Measurements from ENCODE around the gene RFPL3. TPM values are rescaled to one million over a fixed set of nuclear protein-coding genes. Genes with fewer than 3 reads are reported as not detected.

The RFPL3 gene
- total and polyA plus RNA-seq, 2 donors (not counting 1 experiment from before 2014, with no cell fraction given) = not detected

GRCh38 chr22:32312748-32313147, 44.9 kb upstream of the RFPL3 start:
- Histone ChIP-seq H3K4me1 (ENCODE audit: control insufficient read depth, extremely low read depth, insufficient read depth, low read length) (no peaks in the 10 kb centered on the region), H4K20me1 (ENCODE audit: control insufficient read depth, extremely low read depth, insufficient read depth, low read length) (no peaks in the 10 kb centered on the region), H3K9ac (ENCODE audit: insufficient read depth, low read length) (no peak overlapping the region), H3K4me3 (replicated peaks in 1 of 4; ENCODE audit: control extremely low read depth in 1 of 4, insufficient read depth in 1 of 4, low read depth in 3 of 4, low read length in 4 of 4) (no peak overlapping the region), H3K4me2 (ENCODE audit: extremely low read depth, insufficient read depth, low read length) (no peak overlapping the region), H3K36me3 (ENCODE audit: control insufficient read depth, insufficient read depth, low read length) (no peaks in the 10 kb centered on the region), H3K27me3 (ENCODE audit: control insufficient read depth, insufficient read depth, low read length) (no peaks in the 10 kb centered on the region), H3K79me2 (ENCODE audit: control insufficient read depth, insufficient read depth, low read length) (no peaks in the 10 kb centered on the region), H2AFZ (ENCODE audit: low read length) (no peak overlapping the region), H3K9me3 (ENCODE audit: control insufficient read depth, insufficient read depth, low read depth, low read length) (no peaks in the 10 kb centered on the region), H3K27ac (ENCODE audit: insufficient read depth, low read length) (no peak overlapping the region)
- no peak for TF ChIP-seq EZH2 (IDR thresholded peaks at IDR 0.05; ENCODE audit: low read length, missing control alignments)
- TF ChIP-seq CTCF (conservative IDR thresholded peaks at IDR 0.05 in 1 of 2, IDR thresholded peaks at IDR 0.05 in 1 of 2; ENCODE audit: low read depth in 1 of 2, low read length in 2 of 2) = no peak
- no peak for DNase-seq (ENCODE audit: low read depth in 2 of 2)

- Histone ChIP-seq H3K36me3 (ENCODE audit: control insufficient read depth, insufficient read depth, low read length) (no peaks in the 10 kb centered on the region), H3K79me2 (ENCODE audit: control insufficient read depth, insufficient read depth, low read length) (no peaks in the 10 kb centered on the region), H3K4me1 (ENCODE audit: control insufficient read depth, extremely low read depth, insufficient read depth, low read length) (no peaks in the 10 kb centered on the region), H4K20me1 (ENCODE audit: control insufficient read depth, extremely low read depth, insufficient read depth, low read length) (no peaks in the 10 kb centered on the region), H3K9ac (ENCODE audit: insufficient read depth, low read length) (no peak overlapping the region), H3K4me3 (replicated peaks in 1 of 4; ENCODE audit: control extremely low read depth in 1 of 4, insufficient read depth in 1 of 4, low read depth in 3 of 4, low read length in 4 of 4) (no peak overlapping the region), H3K27me3 (ENCODE audit: control insufficient read depth, insufficient read depth, low read length) (no peaks in the 10 kb centered on the region), H3K9me3 (ENCODE audit: control insufficient read depth, insufficient read depth, low read depth, low read length) (no peaks in the 10 kb centered on the region), H3K4me2 (ENCODE audit: extremely low read depth, insufficient read depth, low read length) (no peak overlapping the region), H3K27ac (ENCODE audit: insufficient read depth, low read length) (no peak overlapping the region), H2AFZ (ENCODE audit: low read length) (no peak overlapping the region)
- DNase-seq (ENCODE audit: low read depth in 2 of 2) = no peak
- TF ChIP-seq EZH2 (IDR thresholded peaks at IDR 0.05; ENCODE audit: low read length, missing control alignments) (no peak), CTCF (conservative IDR thresholded peaks at IDR 0.05 in 1 of 2, IDR thresholded peaks at IDR 0.05 in 1 of 2; ENCODE audit: low read depth in 1 of 2, low read length in 2 of 2) (no peak)
These were observed 44.1 kb upstream of the RFPL3 start for GRCh38 chr22:32313532-32313931.

GRCh38 chr22:32317524-32317923, 40.1 kb upstream of the RFPL3 start:
- Histone ChIP-seq H3K4me3 (replicated peaks in 1 of 4; ENCODE audit: control extremely low read depth in 1 of 4, insufficient read depth in 1 of 4, low read depth in 3 of 4, low read length in 4 of 4) (no peak overlapping the region), H3K9ac (ENCODE audit: insufficient read depth, low read length) (no peak overlapping the region), H3K27me3 (ENCODE audit: control insufficient read depth, insufficient read depth, low read length) (no peaks in the 10 kb centered on the region), H3K79me2 (ENCODE audit: control insufficient read depth, insufficient read depth, low read length) (no peaks in the 10 kb centered on the region), H3K9me3 (ENCODE audit: control insufficient read depth, insufficient read depth, low read depth, low read length) (no peaks in the 10 kb centered on the region), H3K36me3 (ENCODE audit: control insufficient read depth, insufficient read depth, low read length) (no peaks in the 10 kb centered on the region), H3K27ac (ENCODE audit: insufficient read depth, low read length) (no peak overlapping the region), H3K4me1 (ENCODE audit: control insufficient read depth, extremely low read depth, insufficient read depth, low read length) (no peaks in the 10 kb centered on the region), H4K20me1 (ENCODE audit: control insufficient read depth, extremely low read depth, insufficient read depth, low read length) (no peaks in the 10 kb centered on the region), H3K4me2 (ENCODE audit: extremely low read depth, insufficient read depth, low read length) (no peak overlapping the region), H2AFZ (ENCODE audit: low read length) (no peak overlapping the region)
- DNase-seq (ENCODE audit: low read depth in 2 of 2) = no peak
- no peak for TF ChIP-seq CTCF (conservative IDR thresholded peaks at IDR 0.05 in 1 of 2, IDR thresholded peaks at IDR 0.05 in 1 of 2; ENCODE audit: low read depth in 1 of 2, low read length in 2 of 2)
- TF ChIP-seq EZH2 (IDR thresholded peaks at IDR 0.05; ENCODE audit: low read length, missing control alignments) = no peak

All from fibroblast of lung (primary cell).